HG02885 (cell line): Measurements from ENCODE around the gene TMEM144.

Experiments used
- ATAC-seq: cut with Tn5 transposase; IDR thresholded peaks from one replicate; pipeline ENCODE4 v1.9.1; 2021; ENCODE audit warnings: mild to moderate bottlenecking; ENCODE audit not compliant: unreplicated experiment, poor library complexity

The TMEM144 gene

DNA sequence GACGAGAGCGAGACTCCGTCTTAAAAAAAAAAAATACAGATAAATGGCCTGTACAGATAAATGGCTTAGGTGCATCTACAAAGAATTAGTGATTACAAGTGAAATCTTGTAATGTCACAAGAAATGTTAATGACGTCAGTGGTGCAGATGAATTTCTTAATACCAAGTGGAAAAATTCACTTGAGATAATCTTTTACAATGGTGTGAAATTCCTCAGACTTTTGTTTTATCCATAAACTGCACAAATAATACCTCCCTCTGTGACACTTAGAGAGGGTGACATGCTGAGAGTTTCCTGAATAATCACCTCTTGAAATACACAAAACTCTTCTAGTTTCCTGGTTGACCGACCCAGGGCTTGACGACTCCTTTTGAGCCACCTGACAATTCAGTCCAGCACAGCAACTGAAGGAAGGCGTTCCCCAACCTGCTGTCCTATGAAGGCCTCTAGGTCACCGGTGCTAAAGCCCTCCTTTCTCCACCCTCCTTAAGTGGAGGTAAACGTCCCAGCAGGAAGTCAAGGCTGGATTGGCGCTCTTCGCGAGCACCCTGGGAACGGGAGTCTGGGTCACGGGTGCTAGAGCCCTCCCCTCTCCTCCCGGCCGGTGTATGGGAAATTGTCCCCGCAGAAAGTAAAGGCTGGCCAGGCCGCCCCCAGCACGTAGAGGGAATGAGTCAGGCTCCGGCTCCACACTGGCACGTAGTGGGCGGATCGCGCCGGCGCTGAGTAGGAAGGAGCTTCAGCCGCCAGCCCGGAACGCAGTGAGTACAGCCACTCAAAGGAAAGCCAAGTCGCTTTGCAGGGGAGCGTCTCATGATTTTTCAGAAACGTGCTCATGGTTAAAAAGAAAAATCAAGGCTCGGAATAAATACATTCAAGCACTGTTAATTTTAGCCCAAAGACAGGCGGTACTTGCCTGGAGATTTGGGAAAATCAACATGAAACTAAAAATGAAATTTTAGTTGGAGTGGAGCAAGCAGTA, at the start of gene TMEM144:
Gene TMEM144 (plus strand): TSS at position 662 of the 983 bp plus-strand sequence. CDS start 2,182 bp downstream, outside the sequence.
- peak; percentile 80 for ATAC-seq

DNA sequence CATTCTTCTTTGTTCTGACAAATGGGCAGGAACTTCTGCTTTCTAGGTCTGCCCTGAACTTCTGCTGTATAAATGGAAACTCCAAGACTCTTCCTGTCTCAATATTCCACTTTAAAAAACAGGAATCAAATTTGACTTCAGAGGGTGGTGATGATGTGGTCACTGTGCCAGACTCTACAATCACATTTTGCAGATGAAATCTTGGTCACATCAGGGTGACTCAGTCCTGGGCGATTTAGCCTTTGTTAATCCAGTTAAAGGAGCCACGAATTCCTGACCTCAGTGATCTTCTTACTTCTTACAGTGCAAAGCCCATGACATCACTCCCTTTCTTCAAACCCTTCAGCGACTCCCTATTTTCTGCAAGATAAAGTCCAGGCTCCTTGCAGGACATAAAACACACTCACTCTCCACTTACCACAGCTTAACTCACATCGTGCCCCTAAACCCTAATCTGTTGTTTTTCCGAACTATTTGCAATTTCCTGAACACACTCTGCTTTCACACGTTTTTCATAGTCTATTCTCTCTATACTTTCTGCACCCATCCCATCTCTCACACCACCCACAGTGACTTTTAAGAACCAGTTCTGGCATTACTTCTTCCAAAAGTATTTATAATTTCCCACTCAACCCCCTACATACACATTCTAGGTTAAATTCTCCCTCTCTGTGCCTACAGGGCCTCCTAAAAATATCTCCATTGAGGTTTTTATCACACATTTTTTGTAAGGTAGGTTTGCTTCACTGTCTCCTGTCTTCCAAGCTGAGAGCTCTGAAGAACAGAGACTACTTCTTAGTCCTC, 48.5 kb upstream of the TMEM144 start:
- ATAC-seq: no peak

DNA sequence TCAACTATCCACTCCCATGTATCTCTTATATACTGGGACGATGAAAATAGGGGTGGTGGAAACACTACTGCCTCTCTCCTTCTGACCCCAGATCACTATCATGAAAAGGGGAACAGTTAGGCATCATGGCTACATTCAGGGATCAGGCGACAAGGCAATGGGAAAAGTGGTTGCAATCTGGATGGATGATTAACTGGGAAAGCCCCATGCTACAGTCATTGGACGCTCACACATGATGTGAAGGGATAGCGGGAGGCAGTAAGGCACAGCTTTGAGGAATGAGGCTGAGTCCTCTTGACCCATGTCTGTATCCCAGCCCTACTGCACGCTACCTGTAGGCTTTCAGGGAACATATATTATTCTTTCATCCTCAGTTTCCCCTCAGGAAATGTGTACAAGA, 47.7 kb upstream of the TMEM144 start:
- ATAC-seq: no peak

DNA sequence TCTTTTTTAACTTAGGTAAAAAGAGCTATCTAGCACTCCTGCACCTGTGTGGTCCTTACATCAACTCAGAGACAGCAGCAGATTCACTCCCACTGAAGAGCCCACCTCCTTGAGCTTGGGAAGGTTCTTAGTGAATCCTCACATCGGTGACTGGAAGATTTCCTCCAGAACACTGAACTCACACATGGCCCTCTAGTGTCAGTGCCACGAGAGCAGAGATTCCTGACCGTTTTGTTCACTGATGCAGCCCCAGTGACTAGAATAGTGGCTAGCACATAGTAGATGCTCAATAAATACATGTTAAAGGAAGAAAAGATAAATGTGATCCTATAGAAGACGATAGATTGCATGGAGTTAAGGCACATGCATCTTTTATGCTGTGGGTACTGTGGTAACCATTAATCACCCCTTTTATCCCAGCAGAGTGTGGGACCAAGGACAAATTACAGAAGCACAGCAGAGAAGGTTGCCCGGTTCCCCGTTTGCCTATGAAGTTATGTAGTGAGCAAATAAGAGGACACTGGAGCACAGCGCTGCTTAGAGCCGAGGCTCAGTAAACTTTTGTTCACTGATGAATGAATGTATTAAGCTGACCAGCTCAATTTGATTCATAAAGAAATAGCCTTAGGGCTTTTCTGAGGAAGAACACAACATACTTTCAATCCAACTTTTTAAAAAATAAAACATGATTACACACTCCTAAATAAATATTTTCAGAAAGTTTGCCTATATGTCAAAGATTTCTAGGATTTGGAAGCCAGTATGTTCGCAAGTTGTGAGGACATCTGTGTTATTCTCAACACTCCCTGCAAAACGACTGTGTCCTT, 46.1 kb upstream of the TMEM144 start:
- ATAC-seq: no peak

DNA sequence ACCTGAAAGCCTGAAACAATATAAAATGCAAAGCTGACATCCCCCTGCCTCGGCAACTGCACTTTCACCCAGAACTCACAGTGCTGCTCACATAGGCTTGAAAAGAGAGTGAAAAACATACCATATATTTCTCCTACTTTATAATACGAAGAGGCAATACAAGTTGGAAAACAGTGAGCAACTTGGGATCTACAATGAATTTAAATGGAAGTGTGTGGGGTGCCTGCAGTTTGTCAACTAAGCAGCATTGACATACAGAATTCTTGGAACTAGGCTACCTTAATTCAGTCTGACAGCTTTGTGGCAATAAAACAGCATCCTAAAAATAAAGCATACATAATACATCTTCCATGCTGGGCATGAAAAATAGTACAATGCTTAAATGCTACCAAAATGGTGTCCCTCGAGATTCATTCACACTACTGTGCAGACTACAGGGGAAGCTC, 45.5 kb upstream of the TMEM144 start:
- no peak for ATAC-seq

DNA sequence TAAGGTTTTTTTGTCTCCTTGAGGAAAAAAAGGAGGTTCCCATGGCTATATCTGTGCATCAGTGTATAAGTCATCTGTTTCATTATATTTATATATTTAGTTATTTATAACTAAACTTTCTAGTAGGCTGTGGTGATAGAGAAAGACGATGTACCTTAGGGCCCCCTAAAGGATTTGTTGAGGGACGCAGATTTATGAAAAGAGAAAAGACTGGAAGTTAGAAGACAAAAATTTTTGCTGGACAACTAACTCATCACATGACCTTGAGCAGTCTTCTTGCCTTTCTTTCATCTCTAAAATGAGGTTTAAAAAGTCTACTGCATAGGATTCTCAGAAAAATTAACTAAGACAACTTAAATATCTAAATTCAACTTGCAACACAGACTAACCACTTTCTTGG, 43.6 kb upstream of the TMEM144 start:
- ATAC-seq: no peak

DNA sequence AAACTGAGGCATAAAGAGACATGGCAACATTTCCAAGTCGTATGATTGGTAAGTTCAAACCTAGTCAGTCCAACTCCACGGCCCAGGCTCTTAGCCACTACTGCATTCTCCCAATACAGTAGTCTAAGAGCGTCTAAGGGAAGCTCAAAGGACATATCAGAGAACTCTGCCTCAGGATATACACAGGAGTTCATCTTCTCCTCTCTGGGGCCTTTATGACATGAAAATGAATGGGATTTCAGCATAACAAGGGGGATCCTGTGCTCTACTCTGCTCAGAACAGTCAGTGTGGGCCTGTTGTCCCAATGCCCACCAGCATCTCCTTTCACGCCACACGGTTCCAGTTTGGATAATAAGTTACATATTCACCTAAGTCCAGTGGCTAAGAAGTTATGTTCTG, 41.7 kb upstream of the TMEM144 start:
- ATAC-seq: no peak

DNA sequence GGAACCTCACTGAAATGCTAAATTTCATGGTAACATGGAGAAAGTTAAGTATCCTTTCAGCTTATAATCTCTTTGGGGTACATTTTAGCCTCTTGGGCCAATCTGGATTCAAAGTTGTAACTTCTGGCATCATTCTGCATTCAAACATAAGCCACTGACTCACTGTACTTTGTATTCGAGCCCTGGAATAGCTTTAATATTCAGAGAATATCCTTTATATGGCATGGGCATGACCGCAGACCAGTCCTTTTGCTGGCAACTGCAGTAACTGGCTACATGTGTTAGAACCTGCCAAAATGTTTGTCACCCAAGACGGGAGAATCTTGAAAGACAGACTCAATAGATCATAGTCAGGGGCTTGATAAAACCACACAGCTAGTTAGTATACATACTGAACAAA, 40.8 kb upstream of the TMEM144 start:
- ATAC-seq: no peak

DNA sequence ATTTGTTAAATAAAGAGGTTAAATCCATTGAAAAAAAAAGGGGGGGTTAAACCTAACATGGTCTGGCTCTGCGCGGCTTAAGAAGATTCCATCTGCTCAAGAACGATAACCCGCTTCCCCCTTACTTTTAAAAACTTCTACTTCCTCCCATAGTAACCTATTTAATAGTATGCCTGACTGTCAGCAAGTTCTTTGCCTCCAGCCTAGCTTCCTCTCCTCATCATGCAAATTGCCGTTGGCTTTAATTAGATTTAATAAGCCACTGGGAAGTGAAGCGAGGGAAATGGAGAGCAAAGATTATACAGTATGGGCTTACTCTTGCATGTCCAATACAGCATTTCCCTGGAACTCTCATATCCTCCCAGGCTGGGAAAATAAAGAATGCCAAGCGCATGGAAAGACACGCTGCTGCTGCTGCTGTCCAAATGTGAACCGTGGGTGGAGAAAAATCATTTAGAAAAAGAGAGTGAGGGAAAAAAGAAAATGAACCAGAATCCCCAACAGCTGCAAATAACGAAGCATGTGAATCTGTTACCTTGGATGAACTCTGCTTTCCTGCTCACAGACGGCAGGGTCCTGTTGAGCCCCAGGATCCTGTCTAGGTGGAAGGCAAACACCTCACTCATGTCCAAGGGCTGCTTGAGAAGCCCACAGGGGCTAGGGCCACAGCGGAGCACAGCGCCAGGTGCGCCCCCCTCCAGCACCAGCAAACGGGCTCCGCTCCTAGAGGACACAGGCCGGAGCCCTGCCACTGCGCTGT, 40.2 kb upstream of the TMEM144 start:
- ATAC-seq: no peak

DNA sequence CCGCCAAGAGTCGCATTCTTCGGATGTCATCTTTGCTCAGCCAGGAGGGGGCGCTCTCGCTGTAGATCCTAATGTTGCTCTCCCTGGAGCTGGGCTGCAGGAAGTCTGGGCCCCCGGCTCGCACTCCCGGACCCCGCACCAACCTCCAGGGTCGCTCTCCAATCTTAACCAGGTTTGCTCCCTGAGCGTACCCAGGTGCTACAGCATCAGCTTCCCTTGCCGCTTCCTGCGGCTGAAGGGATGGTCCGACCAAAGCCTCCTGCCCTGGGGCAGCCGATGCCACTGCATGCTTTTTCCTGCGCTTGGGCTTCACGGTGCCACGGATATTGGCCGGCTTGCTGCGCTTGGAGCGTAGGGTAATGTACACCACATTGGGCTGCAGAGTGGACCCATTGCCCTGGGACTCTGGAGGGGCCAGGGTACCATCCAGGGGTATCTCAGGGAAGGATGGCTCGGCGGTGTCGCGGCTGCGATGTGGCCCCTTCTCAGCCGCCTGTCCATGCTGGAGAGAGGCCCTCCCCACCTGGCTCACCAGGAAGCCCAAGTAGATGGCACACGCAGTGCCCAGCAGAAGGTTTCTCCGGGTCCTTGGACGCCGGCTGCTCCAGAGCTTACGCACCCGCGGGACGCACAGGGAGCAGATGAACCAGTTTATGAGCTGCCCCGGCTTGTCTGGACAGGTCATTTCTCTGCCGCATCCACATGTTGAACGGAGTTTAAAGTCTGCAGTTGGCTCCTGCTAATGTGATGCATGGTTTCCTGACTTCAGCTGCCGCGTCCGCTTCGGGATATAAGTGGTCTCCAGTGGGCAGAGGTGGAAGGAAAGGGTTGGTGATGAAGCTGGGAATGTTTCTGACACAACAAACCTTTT, 39.4 kb upstream of the TMEM144 start:
- peak; percentile 63 for ATAC-seq

DNA sequence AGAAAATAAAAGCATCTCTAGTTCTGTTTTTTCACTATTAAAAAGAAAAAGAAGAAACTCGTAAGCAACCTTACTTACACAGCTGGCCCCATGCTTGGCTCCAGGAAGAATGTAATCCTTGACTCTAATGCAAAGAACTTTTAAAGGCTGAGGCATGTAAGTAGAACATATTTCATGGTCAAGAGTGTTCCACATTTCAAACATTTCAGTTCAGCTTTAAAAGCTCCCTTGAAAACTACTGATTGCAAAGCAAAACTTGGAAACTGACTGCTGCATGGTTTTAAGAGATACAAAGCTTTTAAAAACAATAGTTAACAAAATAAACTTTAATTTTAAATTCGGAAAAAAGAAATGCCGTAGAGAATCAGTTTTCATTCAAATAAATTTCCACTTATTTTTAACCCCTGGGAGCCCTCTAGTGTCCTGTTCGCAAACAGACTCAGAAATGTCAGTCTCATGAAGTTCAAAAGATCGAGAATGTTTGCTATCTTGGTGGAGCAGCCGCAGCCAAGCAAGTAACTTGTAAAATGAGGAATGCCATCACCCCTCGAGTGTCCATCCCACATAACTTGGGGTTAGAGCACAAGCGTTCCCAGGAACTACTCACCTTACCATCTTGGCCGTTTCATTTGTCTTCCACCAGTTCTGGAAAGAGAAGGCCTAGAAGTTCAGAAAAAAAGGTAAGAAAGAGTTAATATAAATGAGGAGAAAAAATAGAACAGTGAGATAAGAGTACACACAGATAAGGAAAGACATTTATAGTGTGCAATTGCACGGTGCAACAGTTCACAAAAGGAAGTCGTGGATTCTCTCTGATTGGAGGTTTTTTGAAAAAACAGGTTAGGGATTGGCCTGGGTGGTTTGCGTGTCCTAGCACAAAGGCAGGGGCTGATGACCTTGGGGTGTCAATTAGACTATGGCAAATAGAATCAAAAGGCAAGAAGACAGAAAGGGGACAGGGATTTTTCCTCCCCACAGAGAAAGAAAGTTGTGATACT, 37.7 kb upstream of the TMEM144 start, which contains the start of gene GASK1B:
Gene GASK1B (minus strand): TSS at position 765 of the 998 bp plus-strand sequence. CDS start 1,650 bp downstream, outside the sequence.
- ATAC-seq: peak; percentile 51

DNA sequence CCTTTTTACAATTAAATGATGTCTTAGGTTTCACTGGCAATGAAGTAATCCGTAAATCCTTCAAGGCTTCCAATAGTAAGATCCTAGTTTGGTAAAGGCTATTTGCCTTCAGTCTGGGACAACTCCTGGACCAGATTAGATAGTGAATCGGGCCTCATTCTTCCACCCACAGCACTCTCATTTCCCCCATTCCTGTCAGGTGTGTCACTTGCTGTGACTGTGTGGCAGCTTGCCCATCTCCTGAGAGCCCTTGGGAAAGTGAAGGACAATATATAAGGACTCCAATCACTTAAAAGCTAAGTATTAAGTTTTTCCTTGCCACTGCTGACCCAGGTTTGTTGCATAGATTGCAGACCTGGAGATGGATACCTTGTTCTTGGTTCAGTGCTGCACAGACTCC, 34.2 kb upstream of the TMEM144 start:
- ATAC-seq: no peak

DNA sequence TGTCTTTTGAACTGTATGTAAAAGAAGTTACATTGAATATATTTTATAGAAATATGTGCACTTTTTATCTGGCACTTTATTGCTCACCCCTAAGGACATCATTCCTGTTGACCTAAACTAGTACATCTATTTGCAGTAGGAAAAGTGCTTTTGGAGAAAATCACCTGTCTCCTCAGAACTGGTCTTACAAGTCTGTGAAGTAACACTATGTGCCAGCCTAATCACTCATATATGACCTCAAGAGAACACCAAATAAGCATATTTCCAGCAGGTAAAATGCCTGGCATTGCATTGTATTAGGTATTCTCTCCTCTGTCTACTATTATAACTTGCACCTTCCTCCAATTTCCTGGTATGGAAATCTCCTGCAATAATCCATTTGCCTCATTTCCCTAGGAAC, 33.5 kb upstream of the TMEM144 start:
- ATAC-seq: no peak

DNA sequence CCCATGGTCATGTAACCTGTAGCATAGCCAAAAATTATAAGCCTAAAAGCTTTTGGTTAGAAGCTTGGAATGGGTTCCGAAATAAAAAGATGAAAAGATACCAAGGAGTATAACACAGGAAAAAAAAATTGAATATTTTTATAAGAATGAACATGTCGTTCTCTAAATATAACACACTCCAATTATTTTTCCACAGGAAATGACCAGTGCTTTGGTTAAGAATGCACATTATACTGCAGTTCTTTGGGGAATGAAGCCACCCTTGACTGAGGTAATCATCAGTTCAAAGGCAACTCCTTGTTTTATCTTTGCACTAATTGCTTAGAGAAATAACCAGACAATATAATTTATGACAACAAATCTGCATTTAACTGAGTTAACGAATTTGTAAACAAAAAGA, 30.8 kb upstream of the TMEM144 start:
- ATAC-seq: no peak

DNA sequence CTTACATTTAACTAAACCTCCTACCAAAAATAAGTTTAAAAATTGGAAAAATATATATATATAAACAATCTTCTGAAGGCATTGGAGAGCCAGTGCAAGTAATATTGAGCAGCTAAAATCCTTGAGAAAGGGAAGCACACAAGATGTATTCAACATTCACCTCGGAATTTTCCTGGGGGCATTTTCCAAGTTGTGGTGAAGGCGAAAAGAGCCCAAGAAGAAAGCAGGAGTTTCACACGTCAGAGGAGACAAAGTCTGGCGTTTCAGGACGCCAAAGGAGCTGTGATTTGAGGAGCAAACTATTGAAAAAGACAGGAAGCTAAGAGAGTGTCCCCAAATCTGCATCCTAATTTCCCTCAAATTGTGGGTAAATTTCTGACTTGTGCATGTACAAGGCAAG, 28.4 kb upstream of the TMEM144 start:
- no peak for ATAC-seq

DNA sequence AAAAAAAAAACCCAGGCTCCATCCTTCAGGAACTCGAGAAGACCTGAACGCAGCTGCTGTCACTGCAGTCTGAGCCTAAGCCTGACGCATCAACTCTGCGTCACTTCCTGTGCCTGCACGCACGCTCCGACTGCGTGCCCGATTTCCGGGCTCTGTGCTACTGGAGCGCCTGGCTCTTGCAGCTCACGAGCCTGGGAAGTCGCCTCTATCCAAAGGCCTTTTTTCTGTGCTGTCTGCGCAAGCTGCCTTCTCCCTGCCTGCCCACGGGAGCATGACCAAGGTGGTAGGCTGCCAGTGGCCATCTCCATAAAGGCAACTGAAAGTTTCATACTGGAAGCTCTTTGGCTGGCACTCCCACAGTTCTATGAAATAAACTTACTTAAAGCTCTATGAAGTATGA, 27.6 kb upstream of the TMEM144 start:
- ATAC-seq: no peak

DNA sequence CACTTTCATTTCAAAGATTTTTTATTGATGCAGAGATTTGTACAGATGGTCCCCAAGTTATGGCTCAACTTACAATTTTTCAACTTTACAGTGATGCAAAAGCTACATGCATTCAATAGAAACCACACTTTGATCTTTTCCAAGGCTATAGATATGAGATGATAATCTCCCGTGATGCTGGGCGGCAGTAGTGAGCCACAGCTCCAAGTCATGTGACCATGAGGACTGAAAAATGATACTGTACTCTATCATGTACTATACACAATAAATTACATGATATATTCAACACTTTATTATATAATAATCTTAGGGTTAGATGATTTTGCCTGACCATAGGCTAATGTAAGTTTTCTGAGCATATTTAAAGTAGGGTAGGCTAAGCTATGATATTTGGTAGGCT, 23.5 kb upstream of the TMEM144 start:
- ATAC-seq: no peak
